ENCODE data around the gene TRAF6.
"Not testable (repeated sequence)": the region's sequence is repeated elsewhere in the genome, so short reads cannot be mapped to it uniquely, and the experiment has no call there.

TRAF6 gene

GRCh38 chr11:36509694-36510593 lies at the start of gene TRAF6:
TSS of gene TRAF6 (minus strand) at chr11:36510272. CDS start at chr11:36501515, 8,757 bp downstream.
- H3K4me3 ChIP-seq (ENCODE audit: control insufficient read depth, low read depth, low read length), result peak within 1 kb of the TSS; percentile 97
- peak; percentile 76 for DNase-seq (ENCODE audit: low read depth)
- TF ChIP-seq, protein P1, sequence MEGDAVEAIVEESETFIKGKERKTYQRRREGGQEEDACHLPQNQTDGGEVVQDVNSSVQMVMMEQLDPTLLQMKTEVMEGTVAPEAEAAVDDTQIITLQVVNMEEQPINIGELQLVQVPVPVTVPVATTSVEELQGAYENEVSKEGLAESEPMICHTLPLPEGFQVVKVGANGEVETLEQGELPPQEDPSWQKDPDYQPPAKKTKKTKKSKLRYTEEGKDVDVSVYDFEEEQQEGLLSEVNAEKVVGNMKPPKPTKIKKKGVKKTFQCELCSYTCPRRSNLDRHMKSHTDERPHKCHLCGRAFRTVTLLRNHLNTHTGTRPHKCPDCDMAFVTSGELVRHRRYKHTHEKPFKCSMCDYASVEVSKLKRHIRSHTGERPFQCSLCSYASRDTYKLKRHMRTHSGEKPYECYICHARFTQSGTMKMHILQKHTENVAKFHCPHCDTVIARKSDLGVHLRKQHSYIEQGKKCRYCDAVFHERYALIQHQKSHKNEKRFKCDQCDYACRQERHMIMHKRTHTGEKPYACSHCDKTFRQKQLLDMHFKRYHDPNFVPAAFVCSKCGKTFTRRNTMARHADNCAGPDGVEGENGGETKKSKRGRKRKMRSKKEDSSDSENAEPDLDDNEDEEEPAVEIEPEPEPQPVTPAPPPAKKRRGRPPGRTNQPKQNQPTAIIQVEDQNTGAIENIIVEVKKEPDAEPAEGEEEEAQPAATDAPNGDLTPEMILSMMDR (conservative IDR thresholded peaks at IDR 0.05; ENCODE audit: control insufficient read depth, insufficient read depth, low read depth, low read length), result no peak

GRCh38 chr11:36558571-36559413 lies 48.7 kb upstream of the TRAF6 start:
- no peak for DNase-seq (ENCODE audit: low read depth)
- H3K4me3 ChIP-seq (ENCODE audit: control insufficient read depth, low read depth, low read length), result no peak overlapping the region
- TF ChIP-seq, protein P1 (conservative IDR thresholded peaks at IDR 0.05; ENCODE audit: control insufficient read depth, insufficient read depth, low read depth, low read length), result no peak

DNA sequence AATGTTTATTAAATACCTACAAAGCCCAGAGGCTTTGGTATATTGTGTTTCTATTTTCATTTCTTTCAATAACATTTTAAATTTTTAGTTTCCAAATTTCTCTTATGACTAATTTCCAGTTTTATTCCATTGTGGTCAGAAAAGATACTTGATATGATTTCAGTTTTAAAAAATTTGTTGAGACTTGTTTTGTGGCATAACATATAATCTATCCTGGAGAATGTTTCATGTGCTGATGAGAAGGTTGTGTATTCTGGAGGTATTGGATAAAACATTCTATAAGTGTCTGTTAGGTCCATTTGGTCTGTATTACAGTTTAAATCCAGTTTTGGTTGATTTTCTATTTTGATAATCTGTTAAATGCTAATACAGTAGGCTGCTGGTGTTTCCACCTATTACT lies 47.9 kb upstream of the TRAF6 start:
- no peak overlapping the region for H3K4me3 ChIP-seq (ENCODE audit: control insufficient read depth, low read depth, low read length)
- TF ChIP-seq, protein P1 (conservative IDR thresholded peaks at IDR 0.05; ENCODE audit: control insufficient read depth, insufficient read depth, low read depth, low read length), result no peak
- DNase-seq (ENCODE audit: low read depth), result no peak

DNA sequence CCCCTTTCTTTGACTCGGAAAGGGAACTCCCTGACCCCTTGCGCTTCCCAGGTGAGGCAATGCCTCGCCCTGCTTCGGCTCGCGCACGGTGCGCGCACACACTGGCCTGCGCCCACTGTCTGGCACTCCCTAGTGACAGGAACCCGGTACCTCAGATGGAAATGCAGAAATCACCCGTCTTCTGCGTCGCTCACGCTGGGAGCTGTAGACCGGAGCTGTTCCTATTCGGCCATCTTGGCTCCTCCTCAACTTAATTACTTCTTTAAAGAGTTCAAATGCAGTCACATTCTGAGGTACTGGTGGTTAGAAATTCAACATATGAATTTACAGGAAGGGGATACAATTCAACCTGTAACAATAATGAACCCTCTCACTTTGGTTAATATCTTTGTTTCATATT lies 47.3 kb upstream of the TRAF6 start:
- H3K4me3 ChIP-seq (ENCODE audit: control insufficient read depth, low read depth, low read length); DNase-seq (ENCODE audit: low read depth): not testable (repeated sequence)

GRCh38 chr11:36550385-36551115 lies 40.5 kb upstream of the TRAF6 start:
- TF ChIP-seq, protein P1 (conservative IDR thresholded peaks at IDR 0.05; ENCODE audit: control insufficient read depth, insufficient read depth, low read depth, low read length), result no peak
- no peak for DNase-seq (ENCODE audit: low read depth)
- H3K4me3 ChIP-seq (ENCODE audit: control insufficient read depth, low read depth, low read length), result no peak overlapping the region

- peak; percentile 73 for DNase-seq (ENCODE audit: low read depth)
- H3K4me3 ChIP-seq (ENCODE audit: control insufficient read depth, low read depth, low read length), result no peak overlapping the region
- TF ChIP-seq, protein P1 (conservative IDR thresholded peaks at IDR 0.05; ENCODE audit: control insufficient read depth, insufficient read depth, low read depth, low read length), result peak; percentile 46
Observed at GRCh38 chr11:36540998-36541397, 30.9 kb upstream of the TRAF6 start.
